GM12892 (cell line): ENCODE data around the gene TRIP4.

ENCODE experiments used
- DNase-seq: peaks from one replicate; pipeline ENCODE4 v3.0.0; 2011; ENCODE audit not compliant: insufficient read length
- FAIRE-seq: peaks from 2 replicates; lab custom pipeline; 2011; peaks lifted over from hg19 to GRCh38; lab: Jason Lieb, UNC
- POLR2A ChIP-seq: IDR thresholded peaks from 2 replicates; pipeline ENCODE4 v1.6.1; 2011; ENCODE audit warnings: low read depth, low read length, control low read depth
- POLR2AphosphoS5 ChIP-seq: IDR thresholded peaks from 2 replicates; pipeline ENCODE4 v1.6.1; 2011; ENCODE audit warnings: low read depth, low read length, control low read depth
- TAF1 ChIP-seq: IDR thresholded peaks from 2 replicates; pipeline ENCODE4 v1.6.1; 2011; ENCODE audit warnings: low read depth, mild to moderate bottlenecking, control low read depth, low read length, borderline replicate concordance

Gene TRIP4

GRCh38 chr15:64438653-64439447 is 51.2 kb downstream of the TRIP4 start:
- FAIRE-seq (no peak), DNase-seq (no peak)
- TF ChIP-seq TAF1 (no peak), POLR2AphosphoS5 (no peak), POLR2A (no peak)

GRCh38 chr15:64441852-64442251 is 54.2 kb downstream of the TRIP4 start:
- DNase-seq (no peak), FAIRE-seq (no peak)
- no peak for TF ChIP-seq TAF1
- no peak for TF ChIP-seq POLR2A
- no peak for TF ChIP-seq POLR2AphosphoS5

GRCh38 chr15:64443016-64443415 is 55.4 kb downstream of the TRIP4 start:
- no peak for TF ChIP-seq POLR2AphosphoS5
- TF ChIP-seq POLR2A: no peak
- TF ChIP-seq TAF1: no peak
- FAIRE-seq (no peak), DNase-seq (no peak)

GRCh38 chr15:64443747-64444621 is 56.3 kb downstream of the TRIP4 start:
- TF ChIP-seq POLR2AphosphoS5 (no peak), TAF1 (no peak), POLR2A (no peak)
- DNase-seq: no peak
- FAIRE-seq: peak; percentile 89

GRCh38 chr15:64444836-64445235 is 57.2 kb downstream of the TRIP4 start:
- DNase-seq (no peak), FAIRE-seq (peak; percentile 36)
- no peak for TF ChIP-seq POLR2AphosphoS5
- TF ChIP-seq POLR2A: no peak
- no peak for TF ChIP-seq TAF1

GRCh38 chr15:64447536-64448315 is 60.1 kb downstream of the TRIP4 start:
- no peak for TF ChIP-seq TAF1
- TF ChIP-seq POLR2A: no peak
- FAIRE-seq (no peak), DNase-seq (no peak)

- DNase-seq: no peak
- no peak for FAIRE-seq
- TF ChIP-seq POLR2A (no peak), TAF1 (no peak), POLR2AphosphoS5 (no peak)
Measured at GRCh38 chr15:64452988-64453688, 65.5 kb downstream of the TRIP4 start.

- no peak for TF ChIP-seq TAF1
- no peak for TF ChIP-seq POLR2A
- no peak for TF ChIP-seq POLR2AphosphoS5
- DNase-seq (no peak), FAIRE-seq (no peak)
Measured at GRCh38 chr15:64453689-64454037, 66.0 kb downstream of the TRIP4 start.

- DNase-seq (no peak), FAIRE-seq (no peak)
- TF ChIP-seq POLR2A (no peak), TAF1 (no peak), POLR2AphosphoS5 (no peak)
Measured at GRCh38 chr15:64454282-64454681, 66.6 kb downstream of the TRIP4 start.

GRCh38 chr15:64455961-64456371 is 68.3 kb downstream of the TRIP4 start:
- DNase-seq (no peak), FAIRE-seq (no peak)
- TF ChIP-seq POLR2AphosphoS5 (no peak), POLR2A (no peak), TAF1 (no peak)
